NCI-H2196 treated with DMSO at 0.1 percent for 48 hours (cell line): ENCODE measurements around the gene DGKQ.
"Not testable (repeated sequence)": the region's sequence is repeated elsewhere in the genome, so short reads cannot be mapped to it uniquely, and the experiment has no call there.

ENCODE experiments used
- DNase-seq: peaks from one replicate; lab custom pipeline; 2025; ENCODE audit not compliant: unreplicated experiment; lab: John Stamatoyannopoulos, UW

The DGKQ gene

GRCh38 chr4:925771-926500 is 47.4 kb downstream of the DGKQ start:
- no peak for DNase-seq

- no peak for DNase-seq
These were observed 48.2 kb downstream of the DGKQ start for GRCh38 chr4:925171-925570.

- no peak for DNase-seq
These were observed 49.0 kb downstream of the DGKQ start for GRCh38 chr4:924107-925096.

DNA sequence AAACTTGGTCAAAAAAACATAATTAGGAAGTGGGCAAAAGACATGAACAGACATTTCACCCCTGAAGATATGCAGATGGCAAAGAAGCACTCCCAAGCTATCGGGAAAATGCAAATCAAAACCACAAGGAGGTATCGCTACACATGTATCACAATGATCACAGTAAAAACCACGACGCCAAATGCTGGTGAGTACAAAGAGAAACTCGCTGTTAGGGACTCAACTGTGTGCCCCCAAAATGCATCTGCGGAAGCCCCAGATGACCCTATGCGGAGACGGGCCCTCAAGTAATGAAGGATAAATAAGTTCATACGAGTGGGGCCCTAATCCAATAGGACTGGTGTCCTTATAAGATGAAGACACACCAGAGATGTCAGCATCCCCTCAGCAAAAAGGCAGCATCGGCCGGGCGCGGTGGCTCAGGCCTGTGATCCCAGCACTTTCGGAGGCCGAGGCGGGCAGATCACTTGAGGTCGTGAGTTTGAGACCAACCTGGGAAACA is 51.5 kb downstream of the DGKQ start:
- no peak for DNase-seq

DNA sequence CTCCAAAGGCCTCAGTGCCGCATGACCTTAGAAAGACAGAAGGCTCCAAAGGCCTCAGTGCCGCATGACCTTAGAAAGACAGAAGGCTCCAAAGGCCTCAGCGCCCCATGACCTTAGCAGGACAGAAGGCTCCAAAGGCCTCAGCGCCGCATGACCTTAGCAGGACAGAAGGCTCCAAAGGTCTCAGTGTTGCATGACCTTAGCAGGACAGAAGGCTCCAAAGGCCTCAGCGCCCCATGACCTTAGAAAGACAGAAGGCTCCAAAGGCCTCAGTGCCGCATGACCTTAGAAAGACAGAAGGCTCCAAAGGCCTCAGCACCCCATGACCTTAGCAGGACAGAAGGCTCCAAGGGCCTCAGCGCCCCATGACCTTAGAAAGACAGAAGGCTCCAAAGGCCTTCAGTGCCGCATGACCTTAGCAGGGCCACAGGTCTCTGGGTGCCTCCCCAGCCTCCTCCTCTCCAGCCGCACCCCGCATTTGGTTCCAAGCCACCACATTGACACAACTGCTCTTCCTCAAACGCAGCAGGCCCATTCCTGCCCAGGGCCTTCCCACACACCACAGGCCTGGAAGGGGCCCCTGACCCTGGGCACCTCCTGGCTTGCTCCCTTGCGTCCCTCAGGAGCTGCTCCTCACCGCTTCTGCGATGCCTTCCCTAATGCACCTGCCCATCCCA is 54.2 kb downstream of the DGKQ start:
- not testable (repeated sequence) for DNase-seq

DNA sequence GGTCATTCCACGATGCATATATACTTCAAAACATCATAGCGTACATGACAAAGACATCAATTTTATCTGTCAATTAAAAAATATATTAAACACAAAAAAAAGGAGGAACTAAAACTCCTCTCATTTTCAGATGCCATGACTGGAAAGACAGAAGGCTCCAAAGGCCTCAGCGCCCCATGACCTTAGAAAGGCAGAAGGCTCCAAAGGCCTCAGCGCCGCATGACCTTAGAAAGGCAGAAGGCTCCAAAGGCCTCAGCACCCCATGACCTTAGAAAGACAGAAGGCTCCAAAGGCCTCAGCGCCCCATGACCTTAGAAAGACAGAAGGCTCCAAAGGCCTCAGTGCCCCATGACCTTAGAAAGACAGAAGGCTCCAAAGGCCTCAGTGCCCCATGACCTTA is 54.8 kb downstream of the DGKQ start:
- DNase-seq = not testable (repeated sequence)

DNA sequence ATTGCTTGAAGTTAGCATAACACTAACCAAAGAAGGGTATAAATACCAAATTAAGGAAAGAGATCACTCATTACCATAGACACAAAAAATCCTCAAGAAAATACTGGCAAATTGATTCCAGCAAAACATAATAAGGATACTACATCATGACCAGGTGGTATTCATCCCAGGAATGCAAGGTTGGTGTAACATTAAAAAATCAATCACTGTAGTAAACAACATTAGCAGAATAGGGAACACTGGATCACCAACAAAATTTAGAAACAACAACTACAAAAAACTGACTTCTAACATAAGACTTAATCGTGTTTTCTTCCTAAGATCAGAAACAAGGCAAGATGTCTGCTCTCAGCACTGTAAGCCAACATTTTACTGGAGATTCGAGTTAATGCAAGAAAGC is 55.4 kb downstream of the DGKQ start:
- DNase-seq = no peak

DNA sequence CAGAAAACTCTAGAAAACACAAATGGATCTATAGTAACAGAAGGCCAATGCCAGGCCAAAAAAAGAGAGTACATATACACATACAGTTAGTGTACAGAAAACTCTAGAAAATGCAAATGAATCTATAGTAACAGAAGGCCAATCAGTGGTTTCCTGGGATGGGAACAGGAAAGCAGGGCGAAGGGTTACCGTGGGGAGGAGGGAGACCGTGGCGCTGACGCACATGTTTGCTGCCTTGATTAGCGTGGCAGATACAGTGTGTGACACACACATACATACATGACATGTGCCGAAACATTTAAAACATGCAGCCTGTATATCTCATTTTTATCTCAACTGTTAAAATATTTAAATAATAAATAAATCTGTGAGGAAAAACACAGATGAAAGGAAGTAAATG is 55.9 kb downstream of the DGKQ start:
- DNase-seq = no peak

DNA sequence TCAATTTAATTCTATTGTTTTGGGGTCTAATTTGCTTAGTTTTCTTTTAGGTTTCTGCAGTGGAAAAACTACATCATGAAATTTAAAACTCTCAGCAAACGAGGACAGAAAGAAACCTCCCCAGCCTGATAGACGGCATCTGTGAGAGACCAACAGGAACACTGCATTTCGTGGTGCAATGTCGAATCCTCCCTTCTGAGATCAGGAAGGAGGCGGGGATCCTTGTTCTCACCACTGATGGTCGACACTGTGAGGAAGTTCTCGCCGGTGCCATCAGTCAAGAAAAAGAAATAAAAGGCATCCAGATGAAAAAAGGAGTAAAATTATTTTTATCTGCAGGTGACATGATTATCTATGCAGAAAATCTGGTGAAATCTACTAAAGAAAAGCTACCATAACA is 57.8 kb downstream of the DGKQ start:
- DNase-seq = no peak

- no peak for DNase-seq
These were observed 58.3 kb downstream of the DGKQ start for GRCh38 chr4:915041-915474.

- no peak for DNase-seq
These were observed 58.8 kb downstream of the DGKQ start for GRCh38 chr4:914531-914930.

GRCh38 chr4:913280-913618 is 60.1 kb downstream of the DGKQ start:
- no peak for DNase-seq

- no peak for DNase-seq
These were observed 60.7 kb downstream of the DGKQ start for GRCh38 chr4:912548-913279.

DNA sequence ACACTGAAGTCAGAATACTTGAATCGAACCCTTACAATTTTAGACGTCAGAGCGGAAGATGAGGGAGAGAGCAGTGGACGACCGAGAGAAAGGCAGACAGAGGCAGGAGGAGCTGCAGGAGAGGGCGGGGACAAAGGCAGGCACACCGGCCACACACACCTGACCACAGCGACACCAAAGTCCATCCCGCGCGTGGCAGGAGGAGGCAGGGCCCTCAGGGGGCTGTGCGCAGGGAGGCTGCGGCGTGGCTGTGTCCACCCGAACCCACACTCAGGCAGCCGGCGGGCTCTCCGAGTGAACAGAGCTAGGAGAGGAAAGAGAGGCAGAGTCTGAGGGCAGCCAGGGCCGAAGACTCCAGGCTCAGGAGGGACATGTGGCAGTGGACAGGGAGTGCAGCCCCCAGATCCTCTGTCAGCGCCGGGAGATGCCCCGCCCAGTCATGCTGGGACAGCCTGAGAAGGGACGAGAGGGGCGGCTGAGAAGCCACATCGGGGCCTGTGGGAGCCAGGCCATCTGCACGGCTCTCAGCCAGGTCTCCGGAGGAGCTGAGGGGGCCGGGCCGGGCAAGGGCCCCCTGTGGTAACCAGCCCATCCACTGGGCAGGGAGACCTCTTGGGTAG is 61.4 kb downstream of the DGKQ start:
- DNase-seq = no peak

DNA sequence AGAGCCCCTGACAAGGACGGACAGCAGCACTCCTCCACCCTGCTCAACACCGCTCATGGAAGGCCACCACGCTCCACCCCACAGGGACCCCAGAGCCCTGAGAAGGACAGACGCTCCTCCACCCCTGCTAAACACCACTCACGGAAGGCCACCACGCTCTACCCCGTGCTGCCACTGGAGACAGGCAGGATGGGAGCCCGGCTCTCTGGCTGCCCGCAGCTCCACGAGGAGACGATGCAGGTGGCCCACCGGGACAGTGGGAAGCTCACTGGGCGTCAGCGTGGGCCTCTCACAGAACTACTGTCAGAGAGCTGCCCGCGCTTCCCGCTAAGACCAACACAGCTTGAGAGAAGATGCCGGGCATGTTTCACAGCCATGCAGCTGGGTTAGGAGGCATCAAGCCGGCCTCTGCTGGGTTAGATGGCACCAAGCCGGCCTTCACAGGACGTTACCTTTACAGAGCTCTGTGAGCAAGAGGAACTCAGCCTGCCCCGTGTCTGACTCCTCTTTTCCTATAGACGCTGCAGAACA is 62.1 kb downstream of the DGKQ start:
- DNase-seq = no peak

- DNase-seq = no peak
These were observed 62.8 kb downstream of the DGKQ start for GRCh38 chr4:910366-911091.

DNA sequence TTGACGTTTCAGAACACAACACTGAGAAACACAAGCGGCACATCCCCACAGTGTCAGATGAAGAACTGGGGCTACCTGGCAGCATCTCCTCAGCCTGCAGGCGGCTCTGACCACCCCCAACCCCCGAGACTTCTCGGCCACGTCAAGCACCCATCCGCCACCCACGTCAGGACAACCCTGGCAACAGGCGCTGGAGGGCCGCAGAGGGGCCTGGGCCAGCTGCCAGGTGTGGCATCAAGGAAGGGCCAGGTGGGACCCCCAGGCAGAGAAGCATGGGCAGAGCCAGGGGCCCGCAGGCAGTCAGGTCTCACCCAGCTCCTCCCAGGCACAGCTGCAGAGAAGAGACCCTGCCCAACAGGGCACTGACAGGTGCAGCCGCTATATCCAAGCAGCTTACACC is 63.5 kb downstream of the DGKQ start:
- DNase-seq = no peak

GRCh38 chr4:909131-909571 is 64.2 kb downstream of the DGKQ start:
- DNase-seq = no peak
